GM19351 (cell line): ENCODE measurements around the gene USP43.
"Not testable (repeated sequence)": the region's sequence is repeated elsewhere in the genome, so short reads cannot be mapped to it uniquely, and the experiment has no call there.

Experiments used
- ATAC-seq: cut with Tn5 transposase; IDR thresholded peaks from one replicate; pipeline ENCODE4 v1.9.1; 2021; ENCODE audit warnings: mild to moderate bottlenecking, moderate library complexity; ENCODE audit not compliant: unreplicated experiment

Gene USP43

DNA sequence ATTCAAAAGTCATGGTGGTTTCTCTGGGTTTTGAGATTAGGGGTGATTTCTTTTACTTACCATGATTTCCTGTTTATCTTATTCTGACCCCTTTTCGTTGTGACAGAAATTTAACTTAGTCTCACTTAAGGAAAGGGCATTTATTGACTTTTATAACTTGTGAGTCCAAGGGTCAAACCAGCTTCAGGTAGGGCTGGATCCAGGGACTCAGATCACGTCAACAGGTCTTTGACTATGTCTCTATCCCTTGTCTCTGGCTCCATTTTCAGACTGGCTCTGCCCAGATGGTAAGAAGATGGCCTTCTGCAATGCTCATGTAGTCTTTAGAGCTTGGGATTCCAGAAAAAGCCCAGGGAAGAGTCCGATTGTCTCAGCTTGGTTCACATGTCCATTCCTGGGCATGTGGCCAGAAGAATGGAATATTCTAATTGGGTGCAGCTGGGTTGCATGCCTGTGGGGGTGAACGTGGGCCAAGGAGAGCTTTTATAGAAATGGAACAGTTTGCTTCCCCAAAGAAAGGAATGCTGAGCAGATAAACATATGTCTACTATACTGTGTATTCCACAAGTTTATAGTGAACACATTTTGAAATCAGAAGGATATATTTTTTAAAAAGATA is 13.4 kb downstream of the USP43 start:
- ATAC-seq, result no peak

DNA sequence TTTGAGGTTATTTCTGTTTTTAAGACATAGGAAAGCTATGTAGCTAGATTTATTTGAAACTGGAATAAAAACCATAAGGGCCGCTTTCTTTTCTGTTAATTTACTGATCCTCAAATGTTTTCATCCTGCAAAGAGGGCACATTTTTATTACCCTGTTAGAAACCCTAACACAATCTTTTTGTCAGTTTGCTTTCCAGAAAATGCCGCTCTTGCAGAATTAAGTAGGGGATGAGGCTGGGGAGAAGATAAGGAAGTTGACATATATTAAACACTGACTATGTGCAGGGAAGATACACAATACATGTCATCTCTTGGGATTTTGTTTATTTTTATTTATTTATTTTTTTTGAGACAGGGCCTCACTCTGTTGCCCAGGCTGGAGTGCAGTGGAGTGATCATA is 15.7 kb downstream of the USP43 start:
- ATAC-seq, result no peak

- not testable (repeated sequence) for ATAC-seq
Observed at GRCh38 chr17:9663511-9663910, 18.2 kb downstream of the USP43 start.

GRCh38 chr17:9666461-9667050 is 21.2 kb downstream of the USP43 start:
- no peak for ATAC-seq

DNA sequence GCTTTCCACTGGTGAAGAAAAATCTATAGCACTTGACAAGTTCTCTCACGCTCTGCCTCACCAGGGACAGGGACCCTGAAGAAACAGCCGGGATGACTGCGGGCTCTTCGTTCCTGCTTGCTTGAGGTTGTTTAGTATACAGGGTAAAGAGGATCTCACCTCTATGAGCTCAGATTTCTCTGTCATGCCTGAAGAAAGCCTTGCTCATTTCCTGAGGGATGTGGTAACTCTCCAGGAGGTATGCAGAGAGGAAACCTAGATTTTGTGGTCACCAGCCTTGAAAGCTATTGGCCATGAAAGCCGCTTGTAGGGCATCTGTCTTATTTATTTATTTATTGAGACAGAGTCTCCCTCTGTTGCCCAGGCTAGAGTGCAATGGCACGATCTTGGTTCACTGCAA is 23.2 kb downstream of the USP43 start:
- ATAC-seq, result no peak

GRCh38 chr17:9669551-9670008 is 24.3 kb downstream of the USP43 start:
- no peak for ATAC-seq

- no peak for ATAC-seq
Observed at GRCh38 chr17:9670596-9670995, 25.3 kb downstream of the USP43 start.

GRCh38 chr17:9671559-9671958 is 26.2 kb downstream of the USP43 start:
- ATAC-seq, result no peak

- ATAC-seq, result no peak
Observed at GRCh38 chr17:9672266-9672665, 26.9 kb downstream of the USP43 start.

DNA sequence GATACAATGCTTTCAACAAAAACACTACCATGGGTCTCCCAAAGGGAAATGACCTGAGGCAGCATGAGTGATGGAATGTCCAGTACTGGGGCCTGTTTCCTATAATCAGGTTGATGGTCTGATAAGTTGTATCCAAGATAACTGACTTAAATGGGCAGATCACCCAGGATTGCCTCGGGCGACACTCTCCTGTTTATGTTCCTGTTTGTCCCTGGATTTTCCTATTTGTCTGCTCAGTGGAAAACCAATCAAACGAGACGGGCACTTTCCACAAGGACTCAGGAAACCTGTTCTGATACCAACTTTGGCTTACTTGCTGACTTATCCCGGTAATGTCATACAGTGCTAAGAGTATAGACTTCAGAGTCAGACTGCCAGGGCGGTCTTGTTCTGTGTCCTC is 27.4 kb downstream of the USP43 start:
- no peak for ATAC-seq

- no peak for ATAC-seq
Observed at GRCh38 chr17:9676084-9676483, 30.8 kb downstream of the USP43 start.

DNA sequence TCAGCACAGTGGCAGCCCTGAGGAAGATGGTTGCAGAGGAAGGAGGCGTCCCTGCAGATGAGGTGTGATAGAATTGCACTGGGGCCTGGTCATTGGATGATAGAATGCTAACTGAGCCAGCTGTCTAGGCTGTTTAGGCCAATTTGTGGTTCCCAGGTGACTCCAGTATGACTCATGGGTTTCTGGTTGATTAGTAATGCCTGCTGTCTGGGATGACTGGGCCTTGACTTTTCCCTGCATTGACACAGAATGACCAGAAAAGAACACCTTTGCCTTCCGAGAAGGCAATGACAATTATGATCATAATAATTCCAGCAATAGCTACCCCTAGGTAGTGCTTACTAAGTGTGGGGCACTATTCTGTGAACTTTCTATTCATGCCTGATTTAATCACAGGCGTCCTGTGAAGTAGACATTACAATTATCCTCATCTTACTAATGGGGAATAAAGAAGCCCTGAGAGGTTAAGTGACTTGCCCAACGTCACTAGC is 31.5 kb downstream of the USP43 start:
- no peak for ATAC-seq

- no peak for ATAC-seq
Observed at GRCh38 chr17:9677411-9677810, 32.1 kb downstream of the USP43 start.

GRCh38 chr17:9677896-9678295 is 32.6 kb downstream of the USP43 start:
- no peak for ATAC-seq

DNA sequence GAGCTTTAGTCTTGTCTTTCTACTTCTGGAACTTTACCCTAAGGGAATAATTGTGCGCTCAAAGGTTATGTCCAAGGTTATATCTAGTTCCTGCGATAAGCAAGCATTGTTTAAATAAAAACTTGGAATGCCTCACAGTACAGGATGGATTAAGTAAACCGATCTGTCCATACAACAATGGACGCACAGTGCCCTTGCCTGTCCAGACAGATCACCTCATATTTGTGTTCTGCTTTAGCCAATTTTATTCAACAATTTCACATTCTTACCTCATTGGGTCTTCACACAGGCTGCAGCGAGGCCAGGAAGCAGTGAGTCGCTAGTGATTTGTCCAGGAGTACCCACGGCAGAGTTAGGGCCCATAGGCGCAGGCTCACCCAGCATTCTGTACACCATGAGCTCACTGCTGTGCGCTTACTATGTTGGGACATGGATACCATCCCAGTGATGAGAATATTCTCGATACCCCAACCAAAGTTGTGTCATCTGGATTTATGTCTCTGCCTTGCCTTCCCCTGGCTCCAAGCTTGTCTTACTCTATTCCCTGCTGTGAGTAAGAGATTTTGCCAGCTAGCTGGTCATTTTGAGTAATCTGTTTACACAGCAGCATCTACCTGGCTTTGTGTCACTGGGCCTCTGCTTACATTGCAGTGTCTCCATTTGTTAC is 39.8 kb downstream of the USP43 start:
- ATAC-seq, result no peak

- no peak for ATAC-seq
Observed at GRCh38 chr17:9693755-9694154, 48.4 kb downstream of the USP43 start.

- ATAC-seq, result no peak
Observed at GRCh38 chr17:9696279-9697044, 51.1 kb downstream of the USP43 start.

GRCh38 chr17:9700136-9700535 is 54.8 kb downstream of the USP43 start:
- no peak for ATAC-seq

DNA sequence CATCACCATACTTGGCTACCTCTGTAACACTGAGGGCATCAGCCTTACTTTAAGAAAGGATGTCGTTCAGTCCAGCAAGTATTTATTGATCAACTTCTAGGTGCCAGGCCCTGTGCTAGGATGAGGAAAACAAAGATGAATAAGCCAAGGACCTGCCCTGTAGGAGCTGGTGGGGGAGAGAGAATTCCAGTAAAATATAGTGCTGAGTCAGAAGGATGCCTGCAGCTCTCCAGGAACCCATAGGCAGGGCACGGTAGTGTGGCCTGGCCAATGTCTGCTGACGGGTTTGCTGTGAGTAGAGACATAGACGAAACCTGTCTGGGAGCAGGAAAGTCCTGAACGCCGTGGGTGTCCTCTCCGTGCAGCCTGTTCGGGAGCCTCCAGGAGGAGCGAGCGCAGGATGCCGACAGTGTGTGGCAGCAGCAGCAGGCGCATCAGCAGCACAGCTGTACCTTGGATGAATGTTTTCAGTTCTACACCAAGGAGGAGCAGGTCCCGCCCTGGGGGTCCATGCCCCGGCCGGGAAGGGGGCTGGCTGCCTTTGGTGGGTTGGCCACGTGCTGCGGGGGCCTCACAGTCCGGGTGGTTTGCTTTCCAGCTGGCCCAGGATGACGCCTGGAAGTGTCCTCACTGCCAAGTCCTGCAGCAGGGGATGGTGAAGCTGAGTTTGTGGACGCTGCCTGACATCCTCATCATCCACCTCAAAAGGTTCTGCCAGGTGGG is 55.6 kb downstream of the USP43 start:
- ATAC-seq, result no peak

DNA sequence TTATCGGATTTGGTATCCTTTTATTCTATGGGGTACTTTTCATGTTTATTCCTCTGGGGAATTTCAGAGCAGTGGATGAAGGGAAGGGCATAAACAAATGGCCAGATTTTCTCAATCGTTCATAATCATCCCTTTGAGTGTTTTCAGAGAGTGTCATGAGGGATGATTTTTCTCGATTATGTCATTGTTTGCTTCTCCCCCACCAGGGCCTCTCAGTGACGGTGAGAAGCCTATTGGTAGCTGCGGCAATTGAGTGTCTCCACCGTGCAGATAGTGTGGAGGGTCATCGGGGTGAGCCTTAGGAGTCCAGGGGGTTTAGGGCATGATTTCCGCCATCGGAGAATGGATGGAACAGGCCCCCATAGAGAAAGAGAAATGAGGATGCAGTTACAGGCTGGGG is 57.2 kb downstream of the USP43 start:
- no peak for ATAC-seq
